GM12873 (cell line): ENCODE results near the gene KPTN.

Experiments used
- CTCF ChIP-seq: IDR thresholded peaks from 2 replicates; pipeline ENCODE4 v1.5.1; 2012; ENCODE audit warnings: low read depth, mild to moderate bottlenecking, moderate library complexity, low read length, control low read depth; ENCODE audit not compliant: insufficient read depth; ENCODE audit errors: missing control alignments

The KPTN gene

GRCh38 chr19:47520343-47520806 lies 36.4 kb upstream of the KPTN start:
- TF ChIP-seq CTCF: no peak

GRCh38 chr19:47518854-47519253 lies 34.8 kb upstream of the KPTN start:
- TF ChIP-seq CTCF: no peak

GRCh38 chr19:47518139-47518538 lies 34.1 kb upstream of the KPTN start:
- TF ChIP-seq CTCF: no peak

- TF ChIP-seq CTCF: no peak
Observed at GRCh38 chr19:47514869-47515588, 31.0 kb upstream of the KPTN start, which contains the start of gene NAPA. Gene NAPA (minus strand): TSS chr19:47515063. CDS start chr19:47514940, 123 bp downstream.

- no peak for TF ChIP-seq CTCF
Observed at GRCh38 chr19:47514151-47514868, 30.3 kb upstream of the KPTN start.

- TF ChIP-seq CTCF: no peak
Observed at GRCh38 chr19:47512948-47513319, 28.9 kb upstream of the KPTN start.

- TF ChIP-seq CTCF: no peak
Observed at GRCh38 chr19:47512183-47512947, 28.3 kb upstream of the KPTN start.
